Measurements from ENCODE around the gene GNAQ. TPM values are rescaled to one million over a fixed set of nuclear protein-coding genes. Genes with fewer than 3 reads are reported as not detected.

The GNAQ gene
- total and polyA plus RNA-seq, 8 donors = 13.1 to 75.3 (median 38.5) TPM

DNA sequence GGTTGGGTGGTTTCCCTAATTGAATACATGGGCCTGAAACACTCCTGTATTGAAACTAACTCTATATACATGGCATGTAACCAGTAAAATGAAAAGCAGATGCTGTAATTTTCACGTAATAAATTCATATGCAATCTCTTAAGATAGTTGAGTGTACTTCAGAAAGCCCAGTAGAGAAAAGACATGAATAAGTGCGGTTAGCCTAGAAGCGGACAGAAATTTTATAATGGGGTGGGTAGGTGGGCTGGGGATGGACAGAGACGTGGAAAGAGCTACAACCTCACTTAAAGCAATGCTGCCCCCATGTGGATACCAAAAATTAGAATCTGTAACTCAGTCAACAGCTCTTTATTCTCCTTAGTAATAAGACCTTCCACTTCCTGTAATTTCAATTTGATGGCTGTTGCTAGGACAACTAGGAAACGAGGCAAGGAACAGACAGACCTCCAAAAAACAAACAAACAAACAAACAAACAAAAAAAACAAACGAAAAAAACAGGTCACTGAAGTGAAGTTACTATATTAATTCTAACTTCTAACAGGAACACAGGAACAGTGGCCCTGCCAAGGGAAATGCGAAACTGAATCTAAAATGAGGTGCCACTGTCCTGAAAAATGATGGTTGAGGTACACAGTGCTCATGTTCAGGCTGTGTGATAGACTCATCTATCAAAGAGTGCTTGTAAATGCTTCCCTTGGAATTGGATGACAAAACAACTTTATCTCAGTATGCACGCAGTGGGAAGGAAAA lies 280.1 kb downstream of the GNAQ start:
- Histone ChIP-seq H3K4me3 (no peak overlapping the region), H3K36me3 (peaks cover 0 to 7% (median 2%) of the 10 kb centered on the region in 4 donors), H3K27ac (peak overlapping the region in 4 of 5 donors; percentile 10 to 47 (median 34)), H3K4me1 (peaks cover 0 to 44% (median 29%) of the 10 kb centered on the region in 4 donors), H3K27me3 (no peaks in the 10 kb centered on the region), H3K9me3 (peaks cover 0 to 4% (median 0%) of the 10 kb centered on the region in 4 donors)
- intact Hi-C loops (cut with DNase I; ENCODE audit: low total_unique reads) = loop anchor here (10.0 kb wide), 1 partner anchor 317 kb away; no protein-coding TSS in a partner anchor
- DNase-seq = peak in 1 of 2 donors; percentile 86
- WGBS, 5 donors = 43 to 48% (median 47%) methylated on average over 8 of the region's 8 CpGs
- TF ChIP-seq, protein P1, sequence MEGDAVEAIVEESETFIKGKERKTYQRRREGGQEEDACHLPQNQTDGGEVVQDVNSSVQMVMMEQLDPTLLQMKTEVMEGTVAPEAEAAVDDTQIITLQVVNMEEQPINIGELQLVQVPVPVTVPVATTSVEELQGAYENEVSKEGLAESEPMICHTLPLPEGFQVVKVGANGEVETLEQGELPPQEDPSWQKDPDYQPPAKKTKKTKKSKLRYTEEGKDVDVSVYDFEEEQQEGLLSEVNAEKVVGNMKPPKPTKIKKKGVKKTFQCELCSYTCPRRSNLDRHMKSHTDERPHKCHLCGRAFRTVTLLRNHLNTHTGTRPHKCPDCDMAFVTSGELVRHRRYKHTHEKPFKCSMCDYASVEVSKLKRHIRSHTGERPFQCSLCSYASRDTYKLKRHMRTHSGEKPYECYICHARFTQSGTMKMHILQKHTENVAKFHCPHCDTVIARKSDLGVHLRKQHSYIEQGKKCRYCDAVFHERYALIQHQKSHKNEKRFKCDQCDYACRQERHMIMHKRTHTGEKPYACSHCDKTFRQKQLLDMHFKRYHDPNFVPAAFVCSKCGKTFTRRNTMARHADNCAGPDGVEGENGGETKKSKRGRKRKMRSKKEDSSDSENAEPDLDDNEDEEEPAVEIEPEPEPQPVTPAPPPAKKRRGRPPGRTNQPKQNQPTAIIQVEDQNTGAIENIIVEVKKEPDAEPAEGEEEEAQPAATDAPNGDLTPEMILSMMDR (IDR thresholded peaks at IDR 0.05) = peak in 5 of 7 experiments; percentile 11 to 40 (median 27)
- no peak for TF ChIP-seq POLR2A (IDR thresholded peaks at IDR 0.05)

DNA sequence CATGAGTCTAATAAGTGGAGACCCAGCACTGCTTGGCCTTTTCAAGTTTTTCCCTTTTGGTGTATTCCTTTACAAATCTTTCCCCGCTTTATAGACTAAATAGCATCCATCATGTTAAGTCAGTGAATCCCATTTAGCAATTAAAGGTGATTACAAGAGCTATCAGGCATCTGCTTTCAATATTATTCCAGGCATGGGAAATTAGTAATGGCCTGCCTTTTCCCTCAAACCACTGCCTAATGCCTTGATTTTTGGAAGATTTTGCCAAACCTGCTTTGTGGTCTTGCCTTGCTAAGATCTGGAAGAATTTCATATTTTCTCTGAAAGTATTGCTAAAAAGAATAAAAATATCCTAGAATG lies 280.6 kb downstream of the GNAQ start:
- intact Hi-C loops (cut with DNase I; ENCODE audit: low total_unique reads) = loop anchor here (10.0 kb wide), 1 partner anchor 316 kb away; no protein-coding TSS in a partner anchor
- Histone ChIP-seq H3K36me3 (peaks cover 0 to 3% (median 0%) of the 10 kb centered on the region in 4 donors), H3K27ac (peak overlapping the region in 3 of 5 donors; percentile 10 to 47 (median 30)), H3K4me1 (peaks cover 0 to 48% (median 29%) of the 10 kb centered on the region in 4 donors), H3K27me3 (no peaks in the 10 kb centered on the region), H3K9me3 (no peaks in the 10 kb centered on the region), H3K4me3 (no peak overlapping the region)
- no peak for DNase-seq
- 93 to 100% (median 97%) methylated on average over 1 of the region's 1 CpG for WGBS, 5 donors
- TF ChIP-seq POLR2A (IDR thresholded peaks at IDR 0.05) (no peak), POLR2AphosphoS5 (IDR thresholded peaks at IDR 0.05) (no peak), EP300 (IDR thresholded peaks at IDR 0.05) (no peak)
- TF ChIP-seq, protein P1 (IDR thresholded peaks at IDR 0.05) = no peak

GRCh38 chr9:77750284-77750683 lies 281.3 kb downstream of the GNAQ start:
- no peak for DNase-seq
- WGBS, 5 donors = 60 to 75% (median 70%) methylated on average over 1 of the region's 1 CpG
- H3K27me3 ChIP-seq = no peaks in the 10 kb centered on the region
- intact Hi-C loops (cut with DNase I; ENCODE audit: low total_unique reads) = loop anchor here (10.0 kb wide), 1 partner anchor 315 kb away; no protein-coding TSS in a partner anchor
- no peak for TF ChIP-seq POLR2A (IDR thresholded peaks at IDR 0.05)
- no peak for TF ChIP-seq EP300 (IDR thresholded peaks at IDR 0.05)
- TF ChIP-seq POLR2AphosphoS5 (IDR thresholded peaks at IDR 0.05) = no peak
- TF ChIP-seq, protein P1 (IDR thresholded peaks at IDR 0.05) = no peak
- no peaks in the 10 kb centered on the region for H3K9me3 ChIP-seq
- peak overlapping the region in 1 of 5 donors; percentile 30 for H3K27ac ChIP-seq
- no peaks in the 10 kb centered on the region for H3K36me3 ChIP-seq
- H3K4me3 ChIP-seq = no peak overlapping the region
- H3K4me1 ChIP-seq = peaks cover 0 to 50% (median 29%) of the 10 kb centered on the region in 4 donors

DNA sequence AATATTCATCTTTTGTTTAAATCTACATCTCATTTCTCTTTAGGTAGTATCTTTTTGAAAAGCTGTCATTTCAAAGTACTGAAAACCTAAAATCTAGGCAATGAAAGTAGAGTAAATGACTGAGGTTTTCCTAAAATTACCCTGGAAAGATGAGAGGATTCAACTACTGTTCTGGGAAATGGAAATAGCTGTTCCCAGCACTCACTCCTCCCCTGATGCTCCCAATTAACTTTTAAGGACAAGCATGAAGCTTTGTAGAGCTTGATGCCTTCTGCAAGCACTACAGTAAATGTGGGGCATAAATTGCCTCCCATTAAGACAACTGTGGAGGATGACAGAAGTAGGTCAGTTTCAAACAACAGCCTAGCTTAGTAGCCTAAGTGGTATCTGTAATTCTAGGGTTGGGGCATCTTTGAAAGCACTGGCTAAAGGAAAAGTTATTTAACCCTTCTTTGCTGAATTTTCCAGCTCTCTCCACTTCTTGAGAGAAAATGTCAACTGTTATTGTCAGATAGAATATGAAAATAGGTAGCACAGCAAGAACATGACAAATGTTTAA lies 283.3 kb downstream of the GNAQ start:
- H3K4me1 ChIP-seq = peaks cover 0 to 66% (median 38%) of the 10 kb centered on the region in 4 donors

More for the DNA sequence above, 283.3 kb downstream of the GNAQ start:
- H3K4me3 ChIP-seq = no peak overlapping the region
- H3K27me3 ChIP-seq = no peaks in the 10 kb centered on the region
- intact Hi-C loops (cut with DNase I; ENCODE audit: low total_unique reads) = no loop called here
- TF ChIP-seq EP300 (IDR thresholded peaks at IDR 0.05) (no peak), POLR2A (IDR thresholded peaks at IDR 0.05) (no peak), POLR2AphosphoS5 (IDR thresholded peaks at IDR 0.05) (no peak)
- TF ChIP-seq, protein P1 (IDR thresholded peaks at IDR 0.05) = no peak
- no peak overlapping the region for H3K27ac ChIP-seq
- H3K36me3 ChIP-seq = no peaks in the 10 kb centered on the region
- H3K9me3 ChIP-seq = no peaks in the 10 kb centered on the region
- no peak for DNase-seq
